Breast epithelium (tissue), 4 donors: ENCODE measurements around the gene CLDN20. TPM values are rescaled to one million over a fixed set of nuclear protein-coding genes. Genes with fewer than 3 reads are reported as not detected.

Source experiments
- DNase-seq, 2 donors: peaks; one replicate each; pipeline ENCODE4 v3.0.0-alpha.2; 2019; ENCODE audit warnings: low spot score in 2 of 2
- H3K27ac ChIP-seq, 2 donors: fragments of 200-600 bp; sonication (generic) in 1 of 2; one replicate each; pipeline ENCODE4 v1.5.1; 2016 to 2019; ENCODE audit warnings: mild to moderate bottlenecking in 1 of 2
- H3K27me3 ChIP-seq, 2 donors: fragments of 200-600 bp; sonication (generic) in 1 of 2; one replicate each; pipeline versions ENCODE4 v1.5.1 to v1.6.0; 2017 to 2019; ENCODE audit warnings: control low read depth in 1 of 2, mild to moderate bottlenecking in 1 of 2
- H3K36me3 ChIP-seq: fragments of 200-600 bp; one replicate; pipeline ENCODE4 v1.5.1; 2019
- H3K4me1 ChIP-seq, 2 donors: fragments of 200-600 bp; sonication (generic); one replicate each; pipeline ENCODE4 v1.5.1; 2016 to 2019; ENCODE audit warnings: control low read depth in 1 of 2
- H3K4me3 ChIP-seq, 3 donors: fragments of 200-600 bp; sonication (generic); 1 replicate in 2 of 3; 2 replicates in 1 of 3; pipeline ENCODE4 v1.5.1; 2016 to 2019; ENCODE audit warnings: mild to moderate bottlenecking in 3 of 3, moderate library complexity in 2 of 3
- H3K9me3 ChIP-seq, 2 donors: fragments of 200-600 bp; sonication (generic) in 1 of 2; one replicate each; pipeline ENCODE4 v1.5.1; 2016 to 2019; ENCODE audit warnings: control low read depth in 1 of 2
- POLR2A ChIP-seq: fragments of 450-650 bp; IDR thresholded peaks from one replicate; pipeline ENCODE4 v1.6.1; 2016; ENCODE audit warnings: antibody characterized with exemption, mild to moderate bottlenecking, moderate library complexity
- POLR2AphosphoS5 ChIP-seq, 3 donors: sonication (generic); formaldehyde crosslinking; IDR thresholded peaks; one replicate each; pipeline ENCODE4 v1.6.1; 2017; ENCODE audit warnings: antibody characterized with exemption in 3 of 3
- intact Hi-C: fragments of 100-400 bp; cut with DNase I; formaldehyde crosslinking; loops from one replicate; pipeline ENCODE4 v1.15.1; 2023; ENCODE audit warnings: low total_unique reads
- total RNA-seq, 3 donors: library from RNA; depleted of rRNA; stranded (reverse); fragments of >200 nt; gene quantifications; one replicate each; pipeline ENCODE4 v1.1.0, GENCODE V29; 2016
- TF ChIP-seq, protein P1 (sequence below), 3 donors: fragments of 450-650 bp; IDR thresholded peaks; one replicate each; pipeline ENCODE4 v1.5.1; 2016 to 2017; ENCODE audit warnings: antibody characterized with exemption in 3 of 3, mild to moderate bottlenecking in 3 of 3, moderate library complexity in 3 of 3

Gene CLDN20
- total RNA-seq, 3 donors from 2014 or later: not detected

- TF ChIP-seq POLR2AphosphoS5 (IDR thresholded peaks at IDR 0.05) (no peak), POLR2A (no peak)
- TF ChIP-seq, protein P1, sequence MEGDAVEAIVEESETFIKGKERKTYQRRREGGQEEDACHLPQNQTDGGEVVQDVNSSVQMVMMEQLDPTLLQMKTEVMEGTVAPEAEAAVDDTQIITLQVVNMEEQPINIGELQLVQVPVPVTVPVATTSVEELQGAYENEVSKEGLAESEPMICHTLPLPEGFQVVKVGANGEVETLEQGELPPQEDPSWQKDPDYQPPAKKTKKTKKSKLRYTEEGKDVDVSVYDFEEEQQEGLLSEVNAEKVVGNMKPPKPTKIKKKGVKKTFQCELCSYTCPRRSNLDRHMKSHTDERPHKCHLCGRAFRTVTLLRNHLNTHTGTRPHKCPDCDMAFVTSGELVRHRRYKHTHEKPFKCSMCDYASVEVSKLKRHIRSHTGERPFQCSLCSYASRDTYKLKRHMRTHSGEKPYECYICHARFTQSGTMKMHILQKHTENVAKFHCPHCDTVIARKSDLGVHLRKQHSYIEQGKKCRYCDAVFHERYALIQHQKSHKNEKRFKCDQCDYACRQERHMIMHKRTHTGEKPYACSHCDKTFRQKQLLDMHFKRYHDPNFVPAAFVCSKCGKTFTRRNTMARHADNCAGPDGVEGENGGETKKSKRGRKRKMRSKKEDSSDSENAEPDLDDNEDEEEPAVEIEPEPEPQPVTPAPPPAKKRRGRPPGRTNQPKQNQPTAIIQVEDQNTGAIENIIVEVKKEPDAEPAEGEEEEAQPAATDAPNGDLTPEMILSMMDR (IDR thresholded peaks at IDR 0.05): no peak
- no peak overlapping the region for H3K27ac ChIP-seq
- no peaks in the 10 kb centered on the region for H3K36me3 ChIP-seq
- no peaks in the 10 kb centered on the region for H3K27me3 ChIP-seq
- no peak overlapping the region for H3K4me3 ChIP-seq
- no peaks in the 10 kb centered on the region for H3K9me3 ChIP-seq
- no peak for DNase-seq
- no peaks in the 10 kb centered on the region for H3K4me1 ChIP-seq
- intact Hi-C loops: no loop called here
Observed at GRCh38 chr6:155259204-155259603, 4.6 kb upstream of the CLDN20 start.

- no peaks in the 10 kb centered on the region for H3K27me3 ChIP-seq
- intact Hi-C loops: no loop called here
- no peak for DNase-seq
- H3K36me3 ChIP-seq: no peaks in the 10 kb centered on the region
- TF ChIP-seq POLR2AphosphoS5 (IDR thresholded peaks at IDR 0.05): no peak
- TF ChIP-seq POLR2A: no peak
- TF ChIP-seq, protein P1 (IDR thresholded peaks at IDR 0.05): no peak
- H3K4me3 ChIP-seq: no peak overlapping the region
- no peaks in the 10 kb centered on the region for H3K4me1 ChIP-seq
- H3K9me3 ChIP-seq: no peaks in the 10 kb centered on the region
- H3K27ac ChIP-seq: no peak overlapping the region
Observed at GRCh38 chr6:155259897-155260296, 3.9 kb upstream of the CLDN20 start.

DNA sequence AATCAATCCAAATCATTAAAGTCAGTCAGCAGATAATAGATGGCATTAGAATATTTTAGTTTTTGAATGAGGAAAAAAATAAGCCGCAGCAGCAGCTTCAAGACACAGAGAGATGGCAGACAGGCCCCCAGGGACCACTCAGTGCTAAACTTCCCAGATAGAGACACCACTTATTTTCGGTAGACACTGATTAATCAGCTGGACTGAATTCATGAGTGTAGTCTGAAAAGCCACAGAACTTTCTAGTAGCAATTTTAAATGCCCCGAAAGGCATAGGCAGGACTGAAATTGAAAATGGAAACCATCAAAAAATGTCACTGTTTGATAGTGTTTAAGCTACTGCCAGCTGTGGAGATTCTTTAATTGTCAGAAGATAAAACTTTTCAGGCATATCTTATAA, 3.1 kb upstream of the CLDN20 start:
- no peaks in the 10 kb centered on the region for H3K27me3 ChIP-seq
- H3K9me3 ChIP-seq: no peaks in the 10 kb centered on the region
- no peak for DNase-seq
- intact Hi-C loops: no loop called here
- H3K4me1 ChIP-seq: no peaks in the 10 kb centered on the region
- no peaks in the 10 kb centered on the region for H3K36me3 ChIP-seq
- no peak overlapping the region for H3K4me3 ChIP-seq
- TF ChIP-seq POLR2AphosphoS5 (IDR thresholded peaks at IDR 0.05) (no peak), POLR2A (no peak)
- TF ChIP-seq, protein P1 (IDR thresholded peaks at IDR 0.05): no peak
- H3K27ac ChIP-seq: no peak overlapping the region

- TF ChIP-seq, protein P1 (IDR thresholded peaks at IDR 0.05): no peak
- TF ChIP-seq POLR2A (no peak), POLR2AphosphoS5 (IDR thresholded peaks at IDR 0.05) (no peak)
- Histone ChIP-seq H3K27me3 (no peaks in the 10 kb centered on the region), H3K36me3 (no peaks in the 10 kb centered on the region), H3K9me3 (no peaks in the 10 kb centered on the region), H3K27ac (no peak overlapping the region), H3K4me1 (no peaks in the 10 kb centered on the region), H3K4me3 (no peak overlapping the region)
- no peak for DNase-seq
- intact Hi-C loops: no loop called here
Observed at GRCh38 chr6:155261111-155261900, 2.5 kb upstream of the CLDN20 start.

DNA sequence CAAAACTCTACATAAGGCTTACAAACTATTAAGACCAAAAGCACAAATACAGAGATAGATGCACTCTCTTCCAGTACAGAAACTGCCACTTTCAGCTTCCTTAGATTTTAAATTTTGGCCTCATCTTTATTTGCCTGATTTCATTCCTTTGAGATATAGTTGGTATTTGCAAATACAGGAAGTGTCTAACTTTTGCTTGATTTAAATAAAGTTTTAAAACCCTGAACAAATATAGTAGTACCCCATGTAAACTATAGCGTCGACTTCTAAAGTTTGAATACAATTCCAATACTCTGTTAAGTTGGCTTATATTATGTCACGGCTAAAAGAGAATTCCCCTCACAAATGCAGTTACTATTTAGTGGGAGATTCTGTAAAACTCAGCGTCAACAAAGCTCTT, 1.2 kb upstream of the CLDN20 start:
- no peak for DNase-seq
- Histone ChIP-seq H3K36me3 (no peaks in the 10 kb centered on the region), H3K4me1 (no peaks in the 10 kb centered on the region), H3K27me3 (no peaks in the 10 kb centered on the region), H3K27ac (no peak overlapping the region), H3K9me3 (no peaks in the 10 kb centered on the region), H3K4me3 (no peak overlapping the region)
- intact Hi-C loops: no loop called here
- TF ChIP-seq, protein P1 (IDR thresholded peaks at IDR 0.05): no peak
- no peak for TF ChIP-seq POLR2AphosphoS5 (IDR thresholded peaks at IDR 0.05)
